Raji (cell line): ENCODE results near the gene GBF1.

Experiments
- POLR2A ChIP-seq: IDR thresholded peaks from 2 replicates; pipeline ENCODE4 v1.6.1; 2011; ENCODE audit warnings: low read depth, low read length, control low read depth; ENCODE audit not compliant: insufficient read depth

GBF1 gene, protein sequence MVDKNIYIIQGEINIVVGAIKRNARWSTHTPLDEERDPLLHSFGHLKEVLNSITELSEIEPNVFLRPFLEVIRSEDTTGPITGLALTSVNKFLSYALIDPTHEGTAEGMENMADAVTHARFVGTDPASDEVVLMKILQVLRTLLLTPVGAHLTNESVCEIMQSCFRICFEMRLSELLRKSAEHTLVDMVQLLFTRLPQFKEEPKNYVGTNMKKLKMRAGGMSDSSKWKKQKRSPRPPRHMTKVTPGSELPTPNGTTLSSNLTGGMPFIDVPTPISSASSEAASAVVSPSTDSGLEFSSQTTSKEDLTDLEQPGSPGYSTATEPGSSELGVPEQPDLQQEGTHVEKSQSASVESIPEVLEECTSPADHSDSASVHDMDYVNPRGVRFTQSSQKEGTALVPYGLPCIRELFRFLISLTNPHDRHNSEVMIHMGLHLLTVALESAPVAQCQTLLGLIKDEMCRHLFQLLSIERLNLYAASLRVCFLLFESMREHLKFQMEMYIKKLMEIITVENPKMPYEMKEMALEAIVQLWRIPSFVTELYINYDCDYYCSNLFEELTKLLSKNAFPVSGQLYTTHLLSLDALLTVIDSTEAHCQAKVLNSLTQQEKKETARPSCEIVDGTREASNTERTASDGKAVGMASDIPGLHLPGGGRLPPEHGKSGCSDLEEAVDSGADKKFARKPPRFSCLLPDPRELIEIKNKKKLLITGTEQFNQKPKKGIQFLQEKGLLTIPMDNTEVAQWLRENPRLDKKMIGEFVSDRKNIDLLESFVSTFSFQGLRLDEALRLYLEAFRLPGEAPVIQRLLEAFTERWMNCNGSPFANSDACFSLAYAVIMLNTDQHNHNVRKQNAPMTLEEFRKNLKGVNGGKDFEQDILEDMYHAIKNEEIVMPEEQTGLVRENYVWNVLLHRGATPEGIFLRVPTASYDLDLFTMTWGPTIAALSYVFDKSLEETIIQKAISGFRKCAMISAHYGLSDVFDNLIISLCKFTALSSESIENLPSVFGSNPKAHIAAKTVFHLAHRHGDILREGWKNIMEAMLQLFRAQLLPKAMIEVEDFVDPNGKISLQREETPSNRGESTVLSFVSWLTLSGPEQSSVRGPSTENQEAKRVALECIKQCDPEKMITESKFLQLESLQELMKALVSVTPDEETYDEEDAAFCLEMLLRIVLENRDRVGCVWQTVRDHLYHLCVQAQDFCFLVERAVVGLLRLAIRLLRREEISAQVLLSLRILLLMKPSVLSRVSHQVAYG (N-terminal part only)

DNA sequence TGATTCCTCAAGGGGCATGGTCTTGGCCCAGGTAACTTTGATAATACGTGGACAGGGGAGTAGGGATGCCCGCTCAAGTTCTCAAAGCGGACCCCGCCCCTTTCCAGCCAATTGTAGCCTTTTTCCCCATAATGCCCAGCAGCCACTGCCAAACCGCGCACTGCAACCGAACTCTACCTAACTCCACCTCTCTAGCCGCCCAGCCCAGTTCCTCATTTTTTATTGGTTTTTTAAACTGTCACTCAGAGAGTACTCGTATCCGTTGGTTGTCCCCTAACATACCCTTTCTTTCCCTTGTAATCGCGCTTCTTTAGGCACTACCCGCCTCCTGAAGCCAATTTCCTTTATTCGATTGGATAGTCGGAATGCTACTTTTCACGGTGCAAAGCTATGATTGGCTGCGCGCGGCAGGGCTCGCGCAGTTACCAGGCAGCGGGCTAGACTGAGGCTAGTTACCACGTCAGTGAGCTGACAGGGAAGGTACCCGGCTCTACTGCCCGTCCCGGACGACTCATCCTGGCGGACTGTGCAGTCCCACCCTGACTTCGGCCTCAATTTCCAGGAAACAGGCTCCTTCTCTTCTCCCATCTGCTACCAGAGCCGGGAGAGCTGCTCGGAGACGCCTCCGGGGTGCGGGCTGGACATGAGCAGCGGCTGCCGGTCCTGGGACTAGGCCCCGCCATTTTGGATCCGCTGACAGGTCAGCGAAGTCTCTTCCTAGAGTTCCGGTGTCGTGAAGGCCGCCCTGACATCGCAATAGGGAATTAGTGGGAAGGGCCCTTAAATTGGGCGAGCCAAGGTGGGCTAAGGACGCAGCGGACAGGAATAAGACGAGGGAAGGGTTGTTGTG lies at the start of gene GBF1:
Gene GBF1 (plus strand): TSS at position 451 of the 850 bp plus-strand sequence. CDS start 13,407 bp downstream, outside the sequence.
- peak; percentile 87 for TF ChIP-seq POLR2A

DNA sequence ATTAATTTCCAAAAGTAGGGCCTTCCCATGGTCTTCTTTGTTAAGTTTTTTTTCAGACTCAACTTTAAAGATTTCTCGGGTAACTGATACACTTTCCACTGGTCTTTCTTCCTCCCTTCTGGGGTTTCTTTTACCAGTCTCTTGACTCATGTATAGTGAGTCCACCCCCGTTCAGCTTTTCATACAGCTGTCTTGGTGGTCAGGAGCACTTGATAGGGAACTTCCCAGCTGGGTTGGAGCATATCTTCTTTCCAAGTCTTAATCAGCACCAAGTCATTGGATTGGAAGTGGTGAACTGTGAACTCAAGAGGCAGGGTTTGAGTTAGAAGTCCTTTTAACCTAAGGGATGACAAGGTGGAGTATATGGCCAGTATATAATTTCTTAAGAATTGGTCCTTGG lies 48.4 kb upstream of the GBF1 start:
- no peak for TF ChIP-seq POLR2A

DNA sequence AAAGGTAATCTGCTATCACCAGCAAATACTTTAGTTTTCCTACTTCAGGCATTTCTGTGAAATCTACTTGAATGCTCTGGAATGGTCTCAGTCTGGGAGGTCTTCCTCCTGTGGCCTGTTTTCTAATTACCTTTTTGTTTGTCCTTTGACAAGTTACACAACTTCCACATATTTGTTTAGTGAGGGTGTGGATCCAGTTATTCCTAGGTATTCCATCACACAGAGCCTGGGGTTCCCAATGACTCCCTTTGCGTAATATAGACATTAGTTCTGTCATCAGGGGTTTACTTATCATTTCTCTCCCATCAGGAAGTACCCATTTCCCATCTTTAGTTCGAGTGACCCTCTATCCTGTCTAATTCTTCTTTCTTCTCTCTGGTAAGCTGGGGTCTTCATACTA lies 47.3 kb upstream of the GBF1 start:
- no peak for TF ChIP-seq POLR2A

DNA sequence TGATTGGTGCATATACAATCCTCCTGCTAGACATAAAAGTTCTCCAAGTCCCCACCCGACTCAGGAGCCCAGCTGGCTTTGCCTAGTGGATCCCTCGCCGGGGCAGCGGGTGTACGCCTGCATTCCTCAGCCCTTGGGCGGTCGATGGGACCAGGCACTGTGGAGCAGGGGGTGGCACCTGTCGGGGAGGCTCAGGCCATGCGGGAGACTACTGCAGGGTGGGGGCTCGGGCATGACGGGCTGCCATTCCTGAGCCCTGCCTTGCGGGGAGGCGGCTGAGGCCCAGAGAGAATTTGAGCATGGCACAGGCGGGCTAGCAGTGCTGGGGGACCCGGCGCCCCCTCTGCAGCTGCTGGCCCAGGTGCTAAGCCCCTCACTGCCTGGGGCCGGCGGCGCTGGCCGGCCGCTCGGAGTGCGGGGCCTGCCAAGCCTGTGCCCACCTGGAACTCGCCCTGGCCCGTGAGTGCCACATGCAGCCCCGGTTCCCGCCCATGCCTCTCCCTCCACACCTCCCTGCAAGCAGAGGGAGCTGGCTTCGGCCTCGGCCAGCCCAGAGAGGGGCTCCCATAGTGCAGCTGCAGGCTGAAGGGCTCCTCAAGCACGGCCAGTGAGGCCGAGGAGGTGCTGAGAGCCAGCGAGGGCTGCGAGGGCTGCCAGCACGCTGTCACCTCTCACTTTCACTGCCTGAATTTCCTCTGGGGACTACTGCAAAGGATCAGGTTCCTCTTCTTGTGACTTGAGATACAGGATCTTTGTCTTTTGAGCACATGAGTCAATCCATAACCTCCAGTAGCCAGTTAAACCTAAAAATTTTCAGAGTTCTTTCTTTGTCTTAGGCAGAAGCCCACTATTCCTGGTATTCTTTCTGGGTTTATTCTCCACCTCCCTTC lies 44.3 kb upstream of the GBF1 start:
- TF ChIP-seq POLR2A: no peak

DNA sequence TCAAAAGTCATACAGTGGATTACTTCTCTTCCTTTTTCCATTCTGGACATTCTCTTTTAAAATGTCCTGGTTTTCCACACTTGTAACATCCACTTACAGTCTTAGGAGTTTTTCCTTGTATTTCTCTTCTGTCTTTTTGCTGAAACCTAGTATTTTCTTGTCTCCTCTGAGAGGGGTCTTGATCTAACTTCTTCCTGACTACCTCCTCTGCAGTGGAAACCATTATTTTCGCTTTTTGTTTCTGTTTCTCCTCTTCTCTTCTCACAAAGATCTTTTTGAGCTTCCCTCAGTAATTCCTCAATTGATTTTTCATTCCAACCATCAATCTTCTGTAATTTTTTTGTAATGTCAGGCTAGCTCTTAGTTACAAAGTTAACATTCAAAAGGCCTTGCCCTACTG lies 42.9 kb upstream of the GBF1 start:
- no peak for TF ChIP-seq POLR2A

DNA sequence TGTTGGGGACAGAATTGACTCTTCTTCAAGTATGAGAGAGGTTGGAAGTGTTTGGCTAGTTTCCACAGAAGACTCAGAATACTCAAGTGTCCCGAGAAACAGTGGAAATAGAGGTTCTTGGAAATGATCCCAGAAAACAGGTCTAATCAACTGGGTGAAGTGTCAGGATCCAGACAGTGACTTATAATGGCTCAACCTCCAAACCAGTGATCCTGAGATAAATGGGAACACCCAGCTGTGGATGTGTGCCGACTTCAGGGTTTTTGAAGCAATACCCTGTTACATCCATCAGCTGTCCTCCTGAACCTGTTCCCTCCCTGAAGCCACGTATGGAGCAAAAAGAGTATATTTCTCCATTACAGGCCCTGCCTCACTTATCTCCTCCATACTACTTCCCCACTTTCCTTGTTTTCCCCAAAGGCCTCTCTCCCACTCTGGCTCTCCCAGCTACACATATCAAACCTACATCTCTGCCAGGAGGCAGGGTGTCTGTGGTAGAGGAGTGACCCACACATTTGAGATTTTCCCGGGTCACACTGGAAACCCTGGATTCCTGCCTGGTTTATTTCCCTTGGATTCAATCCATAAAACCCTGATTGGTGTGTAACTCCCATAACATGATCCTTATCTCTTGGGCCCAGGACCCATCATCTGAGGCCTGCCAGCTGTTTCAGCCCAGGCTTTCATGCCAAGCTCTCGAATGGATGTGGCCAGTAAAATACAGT lies 36.9 kb upstream of the GBF1 start:
- TF ChIP-seq POLR2A: no peak

DNA sequence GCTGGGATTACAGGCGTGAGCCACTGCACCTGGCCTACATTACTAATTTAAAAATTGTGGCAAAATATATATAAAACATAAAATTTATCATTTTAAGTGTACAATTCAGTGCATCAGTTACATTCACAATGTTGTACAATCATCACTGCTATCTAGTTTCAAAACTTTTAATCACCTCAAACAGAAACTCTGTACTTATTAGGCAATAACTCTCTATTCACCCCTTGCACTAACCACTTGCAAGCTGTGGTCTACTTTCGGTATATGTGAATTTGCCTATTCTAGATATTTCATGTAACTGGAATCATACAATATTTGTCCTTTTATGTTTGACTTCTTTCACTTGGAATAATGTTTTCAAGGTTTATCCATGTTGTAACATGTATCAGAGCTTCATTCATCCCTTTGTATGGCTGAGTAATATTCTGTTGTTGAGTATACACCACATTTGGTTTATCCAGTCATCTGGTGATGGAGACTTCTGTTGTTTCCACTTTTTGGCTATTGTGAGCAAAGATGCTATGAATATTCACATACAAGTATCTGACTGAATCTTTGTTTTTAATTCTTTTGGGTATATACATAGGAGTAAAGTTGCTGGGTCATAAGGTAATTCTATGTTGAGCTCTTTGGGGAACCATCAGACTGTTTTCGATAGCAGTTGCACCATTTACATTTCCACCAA lies 33.6 kb upstream of the GBF1 start:
- TF ChIP-seq POLR2A: no peak

DNA sequence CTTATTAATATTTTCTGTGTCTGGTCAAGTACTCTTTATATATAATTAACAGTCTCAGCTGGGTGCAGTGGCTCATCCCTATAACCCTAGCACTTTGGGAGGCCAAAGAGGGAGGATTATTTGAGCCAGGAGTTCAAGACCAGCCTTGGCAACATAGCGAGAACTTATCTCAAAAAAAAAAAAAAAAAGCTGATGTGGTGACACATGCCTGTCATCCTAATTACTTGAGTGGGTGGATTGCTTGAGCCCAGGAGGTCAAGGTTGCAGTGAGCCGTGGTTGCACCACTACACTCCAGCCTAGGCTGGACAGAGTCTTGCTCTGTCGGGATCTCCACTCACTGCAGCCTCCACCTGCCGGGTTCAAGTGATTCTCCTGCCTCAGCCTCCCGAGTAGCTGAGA lies 26.0 kb upstream of the GBF1 start:
- no peak for TF ChIP-seq POLR2A

DNA sequence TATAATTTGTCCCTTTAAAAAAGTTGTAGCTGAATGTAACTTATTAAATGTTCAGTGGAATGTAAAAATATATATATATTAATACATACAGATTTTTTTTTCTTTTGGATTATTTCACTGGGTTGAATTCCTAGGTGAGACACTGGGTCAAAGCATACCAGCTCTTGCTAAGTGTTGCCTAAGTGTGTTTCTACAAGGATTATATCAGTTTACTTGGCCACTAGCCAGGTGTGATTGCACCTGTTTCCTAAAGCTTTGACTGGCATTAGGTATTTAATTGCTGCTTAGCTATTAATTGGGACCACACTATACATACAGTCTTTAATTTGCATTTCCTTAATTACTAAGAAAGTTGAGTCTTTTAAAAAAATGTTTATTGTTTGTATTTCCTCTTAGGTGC lies 24.7 kb upstream of the GBF1 start:
- TF ChIP-seq POLR2A: no peak

DNA sequence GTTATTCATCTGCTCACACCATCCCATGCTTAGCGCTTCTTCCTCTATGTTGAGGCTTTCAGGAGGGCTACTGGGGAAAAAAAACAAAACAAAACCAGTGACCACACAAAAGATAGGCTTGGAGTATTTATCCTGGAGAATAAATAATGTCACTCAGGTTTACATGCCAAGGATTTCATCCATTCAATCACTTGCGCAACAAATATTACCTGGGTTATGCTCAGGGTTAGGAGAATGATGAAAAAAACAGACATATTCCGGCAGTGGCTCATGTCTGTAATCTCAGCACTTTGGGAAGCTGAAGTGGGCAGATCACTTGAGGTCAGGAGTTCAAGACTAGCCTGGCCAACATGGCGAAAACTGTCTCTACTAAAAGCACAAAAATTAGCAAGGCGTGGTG lies 22.5 kb upstream of the GBF1 start:
- TF ChIP-seq POLR2A: no peak

DNA sequence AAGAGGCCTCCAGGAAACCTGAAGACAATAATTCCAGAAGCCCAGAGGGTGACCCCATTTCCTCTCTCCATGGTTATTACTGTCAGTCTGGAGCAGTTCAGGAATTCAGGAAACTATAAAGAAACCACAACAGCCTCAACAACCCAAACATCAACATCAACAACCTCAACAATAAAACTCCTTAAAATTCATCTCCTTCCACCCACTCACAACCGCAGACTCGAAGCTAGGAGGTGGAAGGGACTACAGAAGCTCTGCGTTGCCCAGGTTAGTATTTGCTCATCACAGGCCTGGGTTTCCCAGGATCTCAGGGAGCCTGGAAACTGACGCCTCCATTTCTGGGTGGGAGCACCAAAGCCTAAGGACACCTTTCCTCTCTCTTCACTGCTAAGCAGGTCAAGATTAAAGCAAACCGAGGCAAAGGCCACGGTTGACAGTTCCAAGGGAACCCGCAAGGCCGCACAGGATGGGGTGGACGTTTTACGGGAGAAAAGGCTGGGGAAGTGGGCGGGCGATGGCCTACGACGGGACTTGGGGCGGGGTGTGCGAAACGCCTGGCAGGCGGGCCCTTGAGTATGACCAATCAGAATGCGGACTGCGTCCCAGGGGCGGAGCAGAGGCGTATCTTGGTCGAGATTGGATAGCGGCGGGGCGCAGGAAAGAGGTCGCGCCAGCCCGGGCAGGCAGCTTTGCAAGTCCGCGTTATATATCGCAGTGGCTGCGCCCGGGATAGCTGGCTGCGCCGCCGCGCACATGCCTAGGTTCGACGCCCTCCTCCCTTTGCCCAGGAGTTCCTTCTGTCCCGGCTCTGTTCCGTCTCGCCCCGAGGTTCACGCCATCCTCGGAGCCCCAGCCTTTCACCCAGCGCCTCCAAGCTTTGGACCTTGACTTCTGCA lies 19.4 kb upstream of the GBF1 start, which contains the start of gene ELOVL3:
Gene ELOVL3 (plus strand): TSS at position 654 of the 896 bp plus-strand sequence. CDS start 250 bp downstream, outside the sequence.
- no peak for TF ChIP-seq POLR2A
